KMS-11 (cell line): ENCODE data around the gene SLC12A8.

Source experiments
- H2AFZ ChIP-seq: fragments of 200-600 bp; sonication (generic); 2 replicates; pipeline ENCODE4 v1.6.1; 2016; ENCODE audit warnings: antibody characterized with exemption, mixed run types, low read depth
- H3K27ac ChIP-seq: fragments of 200-600 bp; sonication (generic); 2 replicates; pipeline ENCODE4 v1.6.1; 2016; ENCODE audit warnings: mild to moderate bottlenecking, mixed run types
- H3K27me3 ChIP-seq: fragments of 200-600 bp; sonication (generic); 2 replicates; pipeline ENCODE4 v1.6.1; 2017; ENCODE audit warnings: mild to moderate bottlenecking, low read depth, mixed run types, moderate library complexity; ENCODE audit not compliant: insufficient read depth
- H3K36me3 ChIP-seq: fragments of 200-600 bp; sonication (generic); 2 replicates; pipeline ENCODE4 v1.6.1; 2017; ENCODE audit warnings: mild to moderate bottlenecking, mixed run types; ENCODE audit not compliant: insufficient read depth
- H3K4me1 ChIP-seq: fragments of 200-600 bp; sonication (generic); 2 replicates; pipeline ENCODE4 v1.6.1; 2016; ENCODE audit warnings: mild to moderate bottlenecking, low read depth, mixed run types; ENCODE audit not compliant: poor library complexity, severe bottlenecking
- H3K4me2 ChIP-seq: fragments of 200-600 bp; sonication (generic); 2 replicates; pipeline ENCODE4 v1.7.0; 2016; ENCODE audit warnings: mild to moderate bottlenecking, mixed run types
- H3K4me3 ChIP-seq: fragments of 200-600 bp; sonication (generic); IDR thresholded peaks from 2 replicates; pipeline ENCODE4 v1.6.1; 2017; ENCODE audit warnings: low read depth, low read length, mixed read lengths; ENCODE audit not compliant: insufficient read depth
- H3K79me2 ChIP-seq: fragments of 200-600 bp; sonication (generic); 2 replicates; pipeline ENCODE4 v1.6.1; 2016; ENCODE audit warnings: low read depth, mixed run types; ENCODE audit not compliant: insufficient read depth
- H3K9ac ChIP-seq: fragments of 200-600 bp; sonication (generic); 2 replicates; pipeline ENCODE4 v1.6.1; 2016; ENCODE audit warnings: mild to moderate bottlenecking, mixed run types
- H4K20me1 ChIP-seq: fragments of 200-600 bp; sonication (generic); 2 replicates; pipeline ENCODE4 v1.6.1; 2016; ENCODE audit warnings: mild to moderate bottlenecking, mixed run types; ENCODE audit not compliant: insufficient read depth
- CTCF ChIP-seq: fragments of 200-600 bp; sonication (generic); conservative IDR thresholded peaks from 2 replicates; pipeline ENCODE4 v1.6.1; 2017; ENCODE audit warnings: low read depth, mild to moderate bottlenecking, antibody characterized with exemption, low read length, moderate library complexity, mixed read lengths

SLC12A8 gene

DNA sequence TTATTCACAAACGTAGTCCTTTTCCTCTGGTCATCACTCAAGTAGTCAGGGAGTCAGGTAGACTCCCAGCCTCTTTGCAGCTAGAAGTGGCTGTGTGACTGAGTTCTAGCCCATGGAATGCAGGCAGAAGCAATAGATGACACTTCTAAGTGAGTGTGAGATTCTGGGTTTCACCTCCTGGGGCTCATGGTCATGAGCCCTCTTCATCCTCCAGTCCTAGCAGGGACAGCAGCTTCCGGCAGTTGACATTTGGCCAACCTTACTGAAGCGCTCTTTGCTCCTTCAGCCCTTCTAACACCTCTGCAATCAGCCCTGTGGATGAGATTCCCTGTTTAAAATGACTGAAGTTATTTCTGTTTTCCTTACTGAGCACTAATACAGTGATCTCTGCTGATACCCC, 21.8 kb downstream of the SLC12A8 start:
- Histone ChIP-seq H3K9ac (no peak overlapping the region), H3K4me1 (no peaks in the 10 kb centered on the region), H4K20me1 (no peaks in the 10 kb centered on the region), H3K27ac (no peak overlapping the region), H3K4me2 (no peak overlapping the region), H3K36me3 (no peaks in the 10 kb centered on the region), H3K79me2 (no peaks in the 10 kb centered on the region), H3K4me3 (no peak overlapping the region), H2AFZ (no peak overlapping the region), H3K27me3 (no peaks in the 10 kb centered on the region)
- TF ChIP-seq CTCF = no peak

DNA sequence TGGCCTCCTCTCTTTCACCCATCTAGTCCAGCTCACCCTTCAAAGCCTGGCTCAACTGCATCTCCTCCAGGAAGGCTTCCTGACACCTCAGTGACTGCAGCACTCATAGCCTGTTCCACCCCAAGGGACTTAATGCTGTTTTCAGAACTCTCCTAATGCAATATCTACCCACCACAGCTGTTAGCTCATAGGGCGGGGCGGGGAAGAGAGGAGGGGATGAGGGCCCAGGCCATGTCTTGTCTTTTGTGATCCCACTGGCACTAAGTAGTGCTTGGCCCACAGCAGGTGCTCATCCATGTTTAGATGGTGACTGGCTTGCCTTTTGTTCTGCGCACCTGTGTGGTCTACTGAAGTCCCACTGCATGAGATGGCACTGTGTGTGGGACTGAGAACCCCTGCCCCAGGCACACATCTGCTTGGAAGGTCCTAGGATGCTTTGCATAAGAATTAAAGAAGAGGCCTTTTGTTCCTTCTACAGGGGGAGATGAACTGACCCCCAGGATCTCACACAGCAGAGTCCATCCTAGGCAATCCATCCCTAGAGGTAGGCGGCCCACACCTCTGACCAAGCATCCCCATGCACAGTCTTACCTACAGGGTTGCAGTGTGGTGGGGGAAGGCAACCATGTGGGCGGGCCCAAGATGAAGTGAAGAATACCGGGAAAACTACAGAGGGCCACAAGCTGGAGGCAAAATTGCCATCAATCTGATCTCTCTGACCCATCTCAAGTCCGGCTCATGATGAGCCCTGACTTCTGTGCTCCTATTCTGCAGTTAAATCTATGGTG, 23.0 kb downstream of the SLC12A8 start:
- Histone ChIP-seq H3K4me1 (no peaks in the 10 kb centered on the region), H3K9ac (no peak overlapping the region), H3K4me2 (no peak overlapping the region)

DNA sequence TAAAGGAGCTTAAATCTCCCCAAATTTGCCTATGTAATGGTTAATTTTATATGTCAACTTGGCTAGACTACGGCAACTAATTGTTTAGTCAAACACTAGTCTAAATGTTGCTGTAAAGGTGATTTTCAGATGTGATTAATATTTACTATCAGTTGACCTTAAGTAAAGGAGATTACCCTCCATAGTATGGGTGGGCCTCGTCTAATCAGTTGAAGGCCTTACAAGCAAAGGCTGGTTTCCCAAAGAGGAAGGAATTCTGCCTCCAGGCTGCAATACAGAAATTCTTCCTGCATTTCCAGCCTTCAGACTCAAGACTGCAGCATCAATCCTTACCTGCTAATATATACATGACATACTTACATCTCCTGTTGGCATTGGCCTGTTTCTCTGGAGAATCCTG, 23.6 kb downstream of the SLC12A8 start:
- TF ChIP-seq CTCF = no peak
- H2AFZ ChIP-seq = no peak overlapping the region
- no peaks in the 10 kb centered on the region for H3K27me3 ChIP-seq
- no peaks in the 10 kb centered on the region for H3K79me2 ChIP-seq
- no peaks in the 10 kb centered on the region for H3K4me1 ChIP-seq
- no peaks in the 10 kb centered on the region for H3K36me3 ChIP-seq
- no peaks in the 10 kb centered on the region for H4K20me1 ChIP-seq
- H3K4me3 ChIP-seq = no peak overlapping the region
- H3K9ac ChIP-seq = no peak overlapping the region
- H3K27ac ChIP-seq = no peak overlapping the region
- H3K4me2 ChIP-seq = no peak overlapping the region

More for the DNA sequence above, 23.0 kb downstream of the SLC12A8 start:
- Histone ChIP-seq H3K27ac (no peak overlapping the region), H4K20me1 (no peaks in the 10 kb centered on the region), H3K79me2 (no peaks in the 10 kb centered on the region), H3K4me3 (no peak overlapping the region), H3K27me3 (no peaks in the 10 kb centered on the region), H2AFZ (no peak overlapping the region), H3K36me3 (no peaks in the 10 kb centered on the region)
- TF ChIP-seq CTCF = no peak

GRCh38 chr3:125187599-125187910, 25.0 kb downstream of the SLC12A8 start:
- Histone ChIP-seq H3K27me3 (no peaks in the 10 kb centered on the region), H3K4me3 (no peak overlapping the region), H4K20me1 (no peaks in the 10 kb centered on the region), H2AFZ (no peak overlapping the region), H3K36me3 (no peaks in the 10 kb centered on the region), H3K79me2 (no peaks in the 10 kb centered on the region), H3K9ac (no peak overlapping the region), H3K4me2 (no peak overlapping the region), H3K4me1 (no peaks in the 10 kb centered on the region), H3K27ac (no peak overlapping the region)
- TF ChIP-seq CTCF = no peak
